ENCODE data around the gene LVRN. TPM values are rescaled to one million over a fixed set of nuclear protein-coding genes. Genes with fewer than 3 reads are reported as not detected.

Gene LVRN
- total RNA-seq, 1 donor from 2014 or later: 0.56 TPM

DNA sequence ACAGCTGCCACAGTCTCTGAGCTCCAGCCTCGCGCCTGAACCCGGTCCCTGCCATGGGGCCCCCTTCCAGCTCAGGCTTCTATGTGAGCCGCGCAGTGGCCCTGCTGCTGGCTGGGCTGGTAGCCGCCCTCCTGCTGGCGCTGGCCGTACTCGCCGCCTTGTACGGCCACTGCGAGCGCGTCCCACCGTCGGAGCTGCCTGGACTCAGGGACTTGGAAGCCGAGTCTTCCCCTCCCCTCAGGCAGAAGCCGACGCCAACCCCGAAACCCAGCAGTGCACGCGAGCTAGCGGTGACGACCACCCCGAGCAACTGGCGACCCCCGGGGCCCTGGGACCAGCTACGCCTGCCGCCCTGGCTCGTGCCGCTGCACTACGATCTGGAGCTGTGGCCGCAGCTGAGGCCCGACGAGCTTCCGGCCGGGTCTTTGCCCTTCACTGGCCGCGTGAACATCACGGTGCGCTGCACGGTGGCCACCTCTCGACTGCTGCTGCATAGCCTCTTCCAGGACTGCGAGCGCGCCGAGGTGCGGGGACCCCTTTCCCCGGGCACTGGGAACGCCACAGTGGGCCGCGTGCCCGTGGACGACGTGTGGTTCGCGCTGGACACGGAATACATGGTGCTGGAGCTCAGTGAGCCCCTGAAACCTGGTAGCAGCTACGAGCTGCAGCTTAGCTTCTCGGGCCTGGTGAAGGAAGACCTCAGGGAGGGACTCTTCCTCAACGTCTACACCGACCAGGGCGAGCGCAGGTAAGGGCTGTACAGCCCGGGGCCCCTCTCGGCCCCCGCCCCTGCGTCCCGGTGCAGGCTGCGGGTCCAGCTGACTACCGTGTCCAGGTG is 509 bp downstream of the LVRN start:
- Mint-ChIP-seq H3K27me3 (ENCODE audit: low read depth) (peaks cover 3% of the 10 kb centered on the region), H3K36me3 (ENCODE audit: low read depth) (no peaks in the 10 kb centered on the region), H3K4me3 (no peak overlapping the region), H3K9me3 (peaks cover 6% of the 10 kb centered on the region), H3K27ac (ENCODE audit: unreplicated experiment) (no peak overlapping the region), H3K4me1 (no peaks in the 10 kb centered on the region)
- TF ChIP-seq CTCF (conservative IDR thresholded peaks at IDR 0.05): no peak
- no peak for DNase-seq (ENCODE audit: low read depth, low spot score)

GRCh38 chr5:115963566-115963965 is 1.3 kb downstream of the LVRN start:
- H3K27ac Mint-ChIP-seq (ENCODE audit: unreplicated experiment): no peak overlapping the region
- DNase-seq (ENCODE audit: low read depth, low spot score): no peak

DNA sequence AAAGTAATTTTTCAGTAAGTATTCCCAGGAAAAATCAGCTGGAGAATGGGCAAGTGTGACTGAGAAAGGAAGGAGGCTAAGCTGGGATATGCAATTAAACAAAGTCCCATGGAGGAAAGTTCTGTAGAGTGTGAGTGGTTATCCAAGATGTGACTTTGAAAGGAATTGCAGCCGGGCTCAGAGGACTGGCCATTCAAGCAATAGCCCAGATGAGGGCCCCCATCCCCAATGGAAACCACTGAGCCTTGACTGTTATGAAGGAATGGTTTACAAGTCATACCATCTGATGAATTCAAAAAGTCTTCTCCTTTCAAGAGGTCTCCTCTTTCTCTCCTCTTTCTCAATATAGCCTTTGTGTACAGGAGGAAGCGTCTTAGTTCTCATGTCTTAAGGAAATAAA is 6.5 kb downstream of the LVRN start:
- no peak overlapping the region for H3K4me3 Mint-ChIP-seq
- no peak for DNase-seq (ENCODE audit: low read depth, low spot score)
- H3K36me3 Mint-ChIP-seq (ENCODE audit: low read depth): no peaks in the 10 kb centered on the region
- peaks cover 3% of the 10 kb centered on the region for H3K9me3 Mint-ChIP-seq
- H3K4me1 Mint-ChIP-seq: peaks cover 7% of the 10 kb centered on the region
- no peak overlapping the region for H3K27ac Mint-ChIP-seq (ENCODE audit: unreplicated experiment)
- TF ChIP-seq CTCF (conservative IDR thresholded peaks at IDR 0.05): no peak
- H3K27me3 Mint-ChIP-seq (ENCODE audit: low read depth): peaks cover under 1% of the 10 kb centered on the region

More at GRCh38 chr5:115963566-115963965, 1.3 kb downstream of the LVRN start:
- peaks cover 3% of the 10 kb centered on the region for H3K27me3 Mint-ChIP-seq (ENCODE audit: low read depth)
- H3K4me3 Mint-ChIP-seq: no peak overlapping the region
- no peak for TF ChIP-seq CTCF (conservative IDR thresholded peaks at IDR 0.05)
- no peaks in the 10 kb centered on the region for H3K36me3 Mint-ChIP-seq (ENCODE audit: low read depth)
- peaks cover 6% of the 10 kb centered on the region for H3K9me3 Mint-ChIP-seq
- no peaks in the 10 kb centered on the region for H3K4me1 Mint-ChIP-seq

DNA sequence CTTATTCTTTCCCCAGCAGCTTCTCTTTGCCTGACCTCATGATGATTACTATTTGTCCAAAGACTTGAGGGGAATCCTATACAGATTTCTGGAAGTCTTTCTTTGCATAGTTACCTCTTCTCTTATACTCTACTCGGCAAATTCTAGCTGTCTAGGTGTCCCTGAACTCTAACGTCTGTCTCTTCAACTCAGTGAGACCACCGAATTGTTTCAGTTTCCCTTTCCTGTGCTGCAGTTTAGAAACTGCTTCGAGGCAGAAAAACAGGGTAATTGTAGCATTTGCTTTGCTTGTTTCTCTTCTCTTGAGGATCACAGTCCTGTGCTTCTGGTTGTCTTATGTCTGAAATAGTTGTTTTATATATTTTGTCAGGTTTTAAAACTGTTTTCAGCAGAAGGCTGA is 14.8 kb downstream of the LVRN start:
- Mint-ChIP-seq H3K4me1 (no peaks in the 10 kb centered on the region), H3K27ac (ENCODE audit: unreplicated experiment) (no peak overlapping the region), H3K9me3 (peaks cover 3% of the 10 kb centered on the region), H3K27me3 (ENCODE audit: low read depth) (no peaks in the 10 kb centered on the region), H3K4me3 (no peak overlapping the region), H3K36me3 (ENCODE audit: low read depth) (no peaks in the 10 kb centered on the region)
- no peak for DNase-seq (ENCODE audit: low read depth, low spot score)
- TF ChIP-seq CTCF (conservative IDR thresholded peaks at IDR 0.05): no peak

GRCh38 chr5:115977988-115978387 is 15.7 kb downstream of the LVRN start:
- Mint-ChIP-seq H3K9me3 (peaks cover 3% of the 10 kb centered on the region), H3K4me3 (no peak overlapping the region), H3K4me1 (no peaks in the 10 kb centered on the region), H3K27ac (ENCODE audit: unreplicated experiment) (no peak overlapping the region), H3K36me3 (ENCODE audit: low read depth) (no peaks in the 10 kb centered on the region), H3K27me3 (ENCODE audit: low read depth) (no peaks in the 10 kb centered on the region)
- no peak for TF ChIP-seq CTCF (conservative IDR thresholded peaks at IDR 0.05)
- DNase-seq (ENCODE audit: low read depth, low spot score): no peak
